Iris pigment epithelial cell (primary cell): ENCODE data around the gene ANKRD53.
"Not testable (repeated sequence)": the region's sequence is repeated elsewhere in the genome, so short reads cannot be mapped to it uniquely, and the experiment has no call there.

Source experiments
- DNase-seq: peaks from one replicate; pipeline ENCODE4 v3.0.0-alpha.2; 2011; ENCODE audit warnings: low read depth

Gene ANKRD53

DNA sequence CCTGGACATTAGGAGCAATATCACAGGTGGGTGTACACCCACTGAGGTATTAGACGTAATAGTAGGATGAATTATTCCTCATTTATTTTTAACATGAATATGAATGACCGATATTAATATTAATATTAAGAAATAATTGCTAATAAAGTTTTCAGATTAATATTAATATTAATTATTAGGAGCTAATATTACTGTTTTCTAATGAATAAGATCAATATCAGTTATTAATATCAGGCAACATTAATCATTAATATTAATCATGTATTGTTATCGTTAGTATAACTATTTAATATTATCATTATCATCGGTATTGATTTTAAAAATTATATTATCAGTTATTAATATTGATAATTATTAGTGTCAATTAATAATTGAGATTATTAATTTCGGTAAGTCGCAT lies 41.6 kb downstream of the ANKRD53 start:
- DNase-seq: not testable (repeated sequence)

DNA sequence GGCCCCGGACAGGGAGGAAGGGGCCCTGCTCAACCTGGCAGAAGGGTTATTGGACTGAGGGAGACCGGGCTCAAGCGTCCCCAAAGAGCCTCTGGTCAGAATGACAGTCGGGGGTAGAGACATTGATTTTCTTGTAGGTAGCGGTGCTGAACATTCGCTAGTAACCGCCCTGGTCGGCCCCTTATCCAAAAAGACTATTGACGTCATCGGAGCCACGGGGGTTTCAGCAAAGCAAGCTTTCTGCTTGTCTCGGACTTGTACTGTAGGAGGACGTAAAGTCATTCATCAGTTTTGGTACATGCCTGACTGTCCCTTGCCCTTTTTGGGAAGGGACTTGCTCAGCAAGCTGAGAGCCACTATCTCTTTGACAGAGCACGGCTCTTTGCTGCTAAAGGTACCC lies 43.0 kb downstream of the ANKRD53 start:
- not testable (repeated sequence) for DNase-seq

DNA sequence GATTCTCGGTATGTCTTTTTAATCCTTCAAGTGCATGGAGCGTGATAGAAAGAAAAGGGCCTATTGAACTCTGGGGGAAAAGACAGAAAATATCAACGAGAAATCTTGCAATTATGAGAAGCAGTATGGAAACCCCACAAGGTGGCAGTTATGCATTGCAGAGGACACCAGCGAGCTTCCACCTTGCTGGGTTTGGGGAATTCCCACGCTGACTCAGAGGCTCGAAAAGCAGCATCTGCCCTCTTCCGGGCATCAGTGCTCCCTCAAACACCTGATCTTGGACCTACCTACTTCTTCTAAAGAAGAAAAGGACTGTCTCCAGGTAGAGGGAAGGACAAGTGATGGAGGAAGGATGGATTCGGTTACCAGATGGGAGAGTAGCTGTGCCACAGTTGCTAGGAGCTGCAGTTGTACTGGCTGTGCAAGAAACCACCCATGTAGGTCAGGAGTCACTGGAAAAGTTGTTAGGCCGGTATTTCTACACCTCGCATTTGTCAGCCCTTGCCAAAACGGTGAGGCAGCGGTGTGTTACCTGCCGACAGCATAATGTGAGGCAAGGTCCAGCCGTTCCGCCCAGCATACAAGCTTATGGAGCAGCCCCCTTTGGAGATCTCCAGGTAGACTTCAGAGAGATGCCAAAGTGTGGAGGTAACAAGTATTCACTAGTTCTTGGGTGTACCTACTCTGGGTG lies 45.3 kb downstream of the ANKRD53 start:
- DNase-seq: not testable (repeated sequence)
